Activated effector memory CD4-positive, alpha-beta T cell treated with anti-CD3 and anti-CD28 coated beads, Interleukin-2, amount 50 U/mL, for 16 hours (primary cell): ENCODE measurements around the gene MINK1.
A peak's percentile ranks its signal among the peaks of the same experiment; 100 is the strongest.
"Not testable (repeated sequence)": the region's sequence is repeated elsewhere in the genome, so short reads cannot be mapped to it uniquely, and the experiment has no call there.

Source experiments
- DNase-seq: peaks from one replicate; pipeline ENCODE4 v3.0.0-alpha.2; 2020

MINK1 gene

GRCh38 chr17:4901108-4901647 is 68.0 kb downstream of the MINK1 start:
- DNase-seq = no peak

GRCh38 chr17:4901648-4902344 is 68.7 kb downstream of the MINK1 start:
- DNase-seq = peak; percentile 74

DNA sequence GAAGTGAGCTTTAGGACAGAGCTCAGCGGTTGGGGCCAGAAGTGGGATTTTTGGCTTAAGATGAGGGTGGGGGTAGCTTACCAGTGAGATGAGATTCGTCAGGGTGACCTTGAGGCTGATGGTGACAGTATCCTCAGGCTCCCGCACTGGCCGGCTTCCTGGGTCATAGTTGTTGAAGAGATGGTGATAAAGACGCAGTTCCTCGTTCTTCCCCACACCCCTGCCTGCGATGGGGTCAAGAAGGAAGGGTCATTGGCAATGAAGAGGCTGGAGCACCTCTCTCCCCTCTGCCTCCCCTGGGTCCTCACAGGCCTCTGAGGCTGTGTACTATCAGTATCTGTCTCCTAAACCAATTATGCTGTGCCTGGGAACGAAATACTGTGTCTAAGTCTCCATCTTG is 69.4 kb downstream of the MINK1 start:
- DNase-seq = no peak

DNA sequence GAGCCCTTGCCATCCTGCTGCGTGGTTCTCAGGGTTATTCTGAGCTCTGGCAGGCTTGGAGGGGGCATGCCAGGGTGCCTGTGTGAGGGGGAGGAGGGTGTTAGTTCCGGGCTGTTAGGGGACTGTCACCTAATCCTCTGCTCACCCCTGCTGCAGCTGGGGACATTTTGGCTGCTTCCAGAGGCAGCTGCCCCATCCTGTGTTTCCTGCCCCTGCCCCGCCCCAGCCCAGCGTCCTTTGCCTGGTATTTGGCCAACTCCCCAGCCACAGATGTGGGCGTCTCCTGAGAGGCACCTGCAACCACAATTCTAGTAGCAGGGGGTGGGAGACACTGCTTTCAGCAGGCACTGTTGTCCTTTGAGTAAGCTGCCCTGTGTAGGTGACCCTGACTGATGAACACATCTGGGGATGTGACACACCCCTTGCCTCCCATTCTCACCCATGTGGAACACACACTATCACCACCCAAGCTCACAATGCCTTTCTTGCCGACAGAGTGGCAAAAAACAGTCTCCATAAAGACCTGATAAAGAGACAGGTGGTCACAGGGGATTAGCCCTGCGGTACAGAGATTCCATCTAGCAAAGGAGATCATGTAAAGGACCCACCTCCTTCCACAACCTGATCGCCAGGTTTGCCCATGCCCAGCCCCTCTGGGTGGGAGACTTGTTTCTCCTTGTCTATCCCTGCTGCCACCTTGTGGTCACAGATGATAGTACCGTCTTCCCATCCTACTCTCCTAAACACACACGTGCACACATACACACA is 70.1 kb downstream of the MINK1 start, which contains the start of gene CHRNE:
Gene CHRNE, minus strand, starts transcription at position 48 of the 768 bp plus-strand sequence. Its CDS starts 35 bp downstream, at position 13.
- peak; percentile 86 for DNase-seq

- DNase-seq = not testable (repeated sequence)
Measured at GRCh38 chr17:4906642-4907041, 73.5 kb downstream of the MINK1 start.

DNA sequence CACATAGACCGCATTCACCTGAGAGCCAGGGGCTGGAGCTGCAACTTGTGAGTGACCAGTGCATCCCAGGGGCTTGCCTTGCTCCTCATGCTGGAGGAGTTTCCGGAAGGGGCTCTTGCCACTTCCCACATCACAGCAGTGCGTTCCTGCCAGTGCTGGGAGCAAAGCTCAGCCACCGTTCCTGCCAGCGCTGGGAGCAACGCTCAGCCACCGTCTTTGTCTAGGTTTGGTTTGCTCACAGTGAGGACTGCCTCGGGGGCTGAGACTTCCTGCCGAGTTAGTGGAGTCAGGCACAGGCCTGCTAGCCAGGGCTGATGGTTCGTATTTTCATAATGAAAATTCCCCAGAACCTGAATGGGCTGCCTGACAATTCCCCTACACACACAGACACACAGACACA is 75.2 kb downstream of the MINK1 start:
- no peak for DNase-seq

DNA sequence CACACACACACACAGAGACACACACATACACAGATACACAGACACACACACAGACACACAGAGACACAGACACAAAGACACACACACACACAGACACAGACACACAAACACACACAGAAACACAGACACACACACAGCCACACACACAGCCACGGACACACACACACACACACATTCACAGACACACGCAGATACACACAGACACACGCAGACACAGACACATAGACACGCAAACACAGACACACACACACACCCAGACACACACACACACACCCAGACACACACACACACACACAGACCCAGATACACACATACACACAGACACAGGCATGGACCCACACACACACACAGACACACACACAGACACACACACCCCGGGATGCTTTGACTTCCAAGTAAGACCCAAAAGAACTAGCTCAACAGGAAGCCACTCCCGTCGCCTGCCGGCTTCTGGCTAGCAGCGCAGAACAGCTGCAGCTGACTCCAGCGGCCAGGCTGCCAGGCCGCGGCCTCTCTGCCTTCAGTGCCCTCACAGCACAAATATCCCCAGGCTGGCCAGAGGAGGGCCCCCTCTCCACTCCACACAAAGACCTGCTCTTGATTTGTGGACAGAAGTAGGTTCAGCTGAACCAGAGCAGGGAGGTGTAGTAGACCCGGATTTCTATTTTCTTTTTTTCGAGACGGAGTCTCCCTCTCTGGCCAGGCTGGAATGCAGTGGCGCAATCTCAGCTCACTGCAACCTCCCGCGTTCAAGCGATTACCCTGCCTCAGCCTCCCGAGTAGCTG is 75.8 kb downstream of the MINK1 start:
- peak; percentile 87 for DNase-seq

GRCh38 chr17:4913994-4914393 is 80.9 kb downstream of the MINK1 start:
- no peak for DNase-seq

DNA sequence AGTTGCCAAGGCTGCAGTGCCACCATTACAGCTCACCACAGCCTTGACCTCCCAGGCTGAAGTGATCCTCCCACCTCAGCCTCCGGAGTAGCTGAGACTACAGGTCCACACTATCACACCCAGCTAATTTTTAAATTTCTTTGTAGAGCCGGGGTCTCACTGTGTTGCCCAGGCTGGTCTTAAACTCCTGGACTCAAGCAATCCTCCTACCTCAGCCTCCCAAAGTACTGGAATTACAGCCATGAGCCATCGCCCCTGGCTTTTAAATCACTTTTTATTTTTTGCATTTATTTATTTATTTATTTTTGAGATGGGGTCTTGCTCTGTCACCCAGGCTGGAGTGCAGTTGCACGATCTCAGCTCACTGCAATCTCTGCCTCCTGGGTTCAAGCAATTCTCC is 81.4 kb downstream of the MINK1 start:
- DNase-seq = not testable (repeated sequence)

GRCh38 chr17:4919511-4920047 is 86.4 kb downstream of the MINK1 start:
- no peak for DNase-seq

DNA sequence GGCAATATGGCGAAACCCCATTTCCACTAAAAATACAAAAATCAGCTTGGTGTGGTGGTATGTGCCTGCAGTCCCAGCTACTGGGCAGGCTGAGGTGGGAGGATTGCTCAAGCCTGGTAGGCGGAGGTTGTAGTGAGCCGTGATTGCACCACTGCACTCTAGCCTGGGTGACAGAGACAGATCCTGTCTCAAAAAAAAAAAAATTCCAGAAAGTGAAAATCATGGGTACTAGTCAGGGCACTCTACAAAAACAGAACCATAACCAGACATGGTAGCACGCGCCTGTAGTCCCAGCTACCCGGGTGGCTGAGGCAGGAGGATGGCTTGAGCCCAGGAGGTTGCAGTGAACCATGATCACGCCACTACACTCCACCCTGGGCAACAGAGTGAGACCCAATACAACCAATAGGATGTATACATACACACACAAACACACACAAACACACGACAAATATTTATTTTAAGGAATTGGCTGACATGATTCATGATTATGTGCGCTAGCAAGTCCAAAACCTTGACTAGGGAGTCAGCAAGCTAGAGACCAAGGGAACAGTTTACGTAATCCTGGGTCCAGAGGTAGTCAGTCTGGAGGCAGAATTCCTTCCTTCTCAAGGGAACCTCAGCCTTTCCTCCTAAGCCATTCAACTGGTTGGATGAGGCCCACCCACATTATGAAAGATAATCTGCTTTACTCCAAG is 87.4 kb downstream of the MINK1 start:
- DNase-seq = no peak

DNA sequence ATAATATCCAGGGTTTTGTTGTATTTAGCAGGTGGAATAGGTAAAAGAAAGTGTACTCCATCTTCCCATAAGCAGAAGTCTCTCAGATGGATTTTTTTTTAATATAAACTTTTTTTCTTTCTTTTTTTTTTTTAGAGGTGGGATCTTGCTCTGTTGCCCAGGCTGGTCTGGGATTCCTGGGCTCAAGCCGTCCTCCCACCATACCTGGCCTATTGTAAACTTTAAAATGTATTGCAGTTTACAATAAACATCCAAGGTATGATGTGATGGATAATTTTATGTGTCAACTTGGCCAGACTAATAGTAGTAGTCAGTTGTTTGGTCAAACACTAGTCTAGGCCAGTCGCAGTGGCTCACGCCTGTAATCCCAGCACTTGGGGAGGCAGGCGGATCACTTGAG is 88.2 kb downstream of the MINK1 start:
- no peak for DNase-seq

- DNase-seq = not testable (repeated sequence)
Measured at GRCh38 chr17:4926577-4927335, 93.6 kb downstream of the MINK1 start.

DNA sequence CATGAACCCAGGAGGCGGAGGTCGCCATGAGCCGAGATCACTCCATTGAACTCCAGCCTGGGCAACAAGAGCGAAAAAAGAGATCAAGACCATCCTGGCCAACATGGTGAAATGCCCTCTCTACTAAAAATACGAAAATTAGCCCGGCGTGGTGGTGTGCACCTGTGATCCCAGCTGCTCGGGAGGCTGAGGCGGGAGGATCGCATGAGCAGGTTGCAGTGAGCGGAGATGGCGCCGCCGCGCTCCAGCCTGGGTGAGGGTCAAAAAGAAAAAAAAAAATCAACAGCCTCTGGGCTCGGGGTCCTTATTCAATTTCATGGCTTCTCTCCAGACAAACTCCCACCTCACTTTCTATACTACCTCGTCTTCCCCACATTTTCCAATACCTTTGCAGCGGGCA is 95.7 kb downstream of the MINK1 start:
- DNase-seq = no peak

DNA sequence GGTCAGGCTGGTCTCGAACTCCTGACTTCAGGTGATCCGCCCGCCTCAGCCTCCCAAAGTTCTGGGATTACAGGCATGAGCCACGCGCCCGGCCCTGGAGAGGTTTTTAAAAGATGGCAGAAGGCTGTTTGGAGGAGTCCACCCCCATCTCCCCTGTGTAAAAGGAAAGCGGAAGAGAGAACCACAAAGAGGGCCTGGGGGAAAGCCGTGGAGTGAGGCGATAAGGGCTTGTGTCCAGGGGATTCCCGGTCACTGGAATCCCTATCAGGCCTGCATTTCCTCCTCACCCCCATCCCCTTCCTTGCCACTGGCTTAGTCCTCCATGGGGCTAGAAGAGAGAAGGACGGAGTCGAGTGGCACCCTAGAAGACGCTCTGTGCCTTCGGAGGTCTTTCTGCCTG is 98.8 kb downstream of the MINK1 start, which contains the start of gene GP1BA:
Gene GP1BA, plus strand, starts transcription at position 315 of the 400 bp plus-strand sequence. CDS start 328 bp downstream, outside the sequence.
- no peak for DNase-seq

- no peak for DNase-seq
Measured at GRCh38 chr17:4932756-4933155, 99.6 kb downstream of the MINK1 start.

GRCh38 chr17:4933646-4934045 is 100.5 kb downstream of the MINK1 start:
- no peak for DNase-seq

- DNase-seq = no peak
Measured at GRCh38 chr17:4934173-4934979, 101.2 kb downstream of the MINK1 start.

DNA sequence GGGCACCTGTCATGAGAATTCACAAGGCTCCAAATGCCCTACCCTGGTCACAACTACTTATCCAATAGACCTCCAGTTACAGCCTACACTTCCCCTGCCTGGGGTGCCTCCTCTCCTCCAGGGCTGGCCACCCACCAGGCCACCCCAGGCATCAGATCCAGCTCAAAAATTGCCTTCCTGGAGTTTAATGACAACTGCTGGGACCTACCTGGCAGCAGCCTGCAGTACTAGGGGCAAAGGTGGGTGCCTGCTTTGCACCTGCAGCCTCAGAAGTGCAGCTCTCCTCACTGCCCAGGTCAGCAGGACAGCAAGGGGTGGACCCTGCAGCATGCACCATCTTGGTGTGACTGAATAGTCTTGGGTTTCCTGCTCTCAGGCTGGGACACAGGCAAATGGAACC is 102.5 kb downstream of the MINK1 start:
- DNase-seq = no peak

- DNase-seq = no peak
Measured at GRCh38 chr17:4936436-4936835, 103.3 kb downstream of the MINK1 start.
